GM19455 (cell line): Measurements from ENCODE around the gene THAP7.

Source experiments
- ATAC-seq: cut with Tn5 transposase; IDR thresholded peaks from one replicate; pipeline ENCODE4 v1.9.1; 2021; ENCODE audit not compliant: unreplicated experiment

The THAP7 gene

GRCh38 chr22:20965104-20965887 is 36.6 kb downstream of the THAP7 start:
- no peak for ATAC-seq

GRCh38 chr22:20964799-20965103 is 37.2 kb downstream of the THAP7 start:
- no peak for ATAC-seq

DNA sequence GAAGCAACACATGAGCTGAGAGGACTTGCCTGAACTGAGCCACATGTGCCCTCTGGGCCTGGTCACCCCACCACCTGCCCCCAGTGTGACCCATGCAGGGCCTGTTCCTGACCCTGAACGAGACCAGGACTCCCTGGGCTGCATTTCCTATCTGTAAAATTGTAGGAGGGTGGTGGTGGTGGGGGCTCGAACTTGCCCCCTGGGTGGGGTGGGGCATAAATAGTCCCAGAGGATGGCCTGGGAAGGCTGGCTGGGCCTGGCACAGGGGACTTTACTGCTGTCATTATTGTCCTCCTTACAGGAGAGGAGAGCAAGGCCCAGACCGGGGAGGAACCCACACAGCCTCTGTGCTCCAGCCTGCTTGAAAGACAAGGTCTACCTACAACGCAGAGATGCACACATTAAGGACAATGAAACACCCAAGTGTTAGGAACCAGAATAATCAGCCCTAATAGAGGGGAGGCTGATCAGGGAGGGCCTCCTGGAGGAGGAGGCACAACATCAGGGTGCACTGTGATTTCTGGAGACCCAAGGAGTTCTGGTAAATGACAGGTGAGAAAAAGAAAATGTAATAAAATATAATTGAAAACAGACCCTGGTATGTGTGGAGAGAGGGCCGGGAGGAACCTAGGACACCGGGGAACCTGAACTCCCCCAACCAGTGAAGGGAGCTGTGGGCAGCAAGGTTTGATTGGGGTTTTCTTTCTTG is 37.7 kb downstream of the THAP7 start:
- ATAC-seq = no peak

DNA sequence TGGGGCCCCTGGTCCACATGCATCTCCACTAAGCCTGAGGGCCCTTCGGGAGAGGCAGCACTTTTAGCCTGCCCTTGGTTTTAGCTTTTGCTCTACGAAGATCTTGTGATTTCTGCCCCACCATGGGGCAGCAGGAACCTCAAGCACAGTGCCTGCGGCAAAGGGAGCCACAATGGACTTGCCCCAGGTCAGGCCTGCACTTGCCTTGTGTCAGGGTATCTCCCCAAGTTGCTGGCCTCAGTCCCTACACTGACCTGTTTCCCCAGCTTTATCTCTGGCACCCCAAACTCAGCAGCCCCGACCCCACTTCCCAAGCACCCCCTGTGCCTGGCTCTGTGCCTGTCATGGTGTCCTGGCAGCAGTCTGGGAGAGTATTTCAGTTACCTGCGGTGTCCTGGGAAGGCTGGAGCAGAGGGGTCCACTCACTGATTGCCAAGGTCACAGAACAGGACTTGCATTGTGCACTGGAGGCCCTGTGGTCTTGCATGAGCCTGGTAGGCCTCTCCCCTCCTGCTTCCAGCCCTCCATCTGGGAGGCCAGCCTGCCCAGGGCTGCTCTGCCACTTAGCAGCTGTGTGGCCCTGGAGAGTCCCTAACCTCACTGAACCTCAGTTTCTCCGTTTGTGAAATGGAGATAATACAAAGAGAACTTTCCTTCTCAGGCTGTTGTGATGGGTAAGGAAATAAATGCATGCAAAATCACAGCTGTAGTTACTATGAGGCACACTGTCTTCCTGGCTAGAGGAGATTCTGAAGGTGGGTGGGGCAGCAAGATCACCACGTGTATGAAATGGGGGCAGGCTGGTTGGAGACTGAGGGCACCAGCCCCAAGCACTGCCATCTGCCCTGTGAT is 38.5 kb downstream of the THAP7 start:
- ATAC-seq = no peak

DNA sequence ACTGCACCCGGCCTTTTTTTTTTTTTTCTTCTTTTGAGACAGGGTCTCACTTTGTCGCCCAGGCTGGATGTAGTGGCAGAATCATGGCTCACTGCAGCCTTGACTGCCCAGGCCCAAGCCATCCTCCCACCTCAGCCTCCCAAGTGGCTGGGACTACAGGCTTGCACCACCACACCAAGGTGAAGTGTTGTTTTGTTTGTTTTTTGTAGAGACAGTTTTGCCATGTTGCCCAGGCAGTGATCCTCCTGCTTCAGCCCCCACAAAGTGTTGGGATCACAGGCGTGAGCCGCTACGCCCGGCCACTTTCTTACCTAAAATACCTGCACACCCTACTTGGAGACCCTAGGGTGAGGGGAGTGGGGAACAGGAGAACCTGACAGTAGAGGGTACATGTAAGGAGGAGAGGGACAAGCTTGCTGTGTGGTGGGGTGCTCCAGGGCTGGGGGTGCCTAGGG is 39.4 kb downstream of the THAP7 start:
- ATAC-seq = no peak

DNA sequence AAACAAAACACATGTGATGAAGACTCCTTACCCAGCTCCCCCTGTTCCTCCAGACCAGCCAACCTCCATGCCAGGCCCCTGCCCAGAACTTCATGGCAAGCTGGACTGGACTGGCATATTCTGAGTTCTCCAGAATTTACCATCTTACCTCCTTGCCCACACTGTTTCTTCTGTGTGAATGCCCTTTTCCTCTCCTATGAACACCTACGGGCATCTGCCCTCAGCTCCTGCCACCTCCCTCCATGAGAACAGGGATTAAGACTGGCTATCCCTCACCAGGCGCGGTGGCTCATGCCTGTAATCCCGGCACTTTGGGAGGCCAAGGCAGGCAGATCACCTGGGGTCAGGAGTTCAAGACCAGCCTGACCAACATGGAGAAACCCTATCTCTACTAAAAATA is 41.3 kb downstream of the THAP7 start:
- no peak for ATAC-seq

- ATAC-seq = no peak
These were observed 42.1 kb downstream of the THAP7 start for GRCh38 chr22:20959578-20960461.

DNA sequence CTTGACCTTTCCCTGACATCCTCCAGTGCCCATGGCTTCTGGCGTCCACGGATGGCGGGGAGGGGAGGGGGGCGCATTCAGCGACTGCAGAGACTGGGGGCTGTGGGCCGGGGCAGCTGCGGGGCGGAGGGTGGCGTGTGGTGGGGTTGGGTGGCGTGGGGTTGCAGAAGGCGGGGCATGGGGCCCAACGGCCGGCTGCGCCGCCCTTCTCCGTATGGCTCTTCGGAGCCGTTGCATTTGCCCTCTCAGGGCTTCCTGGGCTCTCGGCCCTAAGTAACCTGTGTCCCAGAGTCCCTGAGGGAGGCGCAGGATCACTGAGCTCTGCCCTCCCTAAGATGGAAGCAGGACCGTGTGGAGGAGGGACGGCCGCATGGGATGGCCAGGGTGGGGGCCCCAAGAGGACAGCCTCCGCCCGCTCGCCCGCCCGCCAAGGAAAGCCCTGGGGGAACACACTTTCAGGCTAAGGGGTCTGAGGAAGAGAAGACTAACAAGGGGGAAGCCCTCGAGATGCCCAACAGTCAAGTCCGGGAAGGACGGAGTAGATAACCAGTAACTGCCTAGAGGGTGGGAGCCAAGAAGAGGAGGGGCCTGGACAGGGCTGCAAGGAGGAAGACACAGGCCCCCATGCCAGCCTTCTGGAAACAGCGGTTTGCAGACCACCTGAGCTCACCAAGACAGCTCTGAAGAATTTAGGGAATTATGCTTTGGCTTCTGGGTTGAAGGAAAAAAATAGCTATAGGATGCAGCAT is 44.1 kb downstream of the THAP7 start:
- ATAC-seq = no peak

DNA sequence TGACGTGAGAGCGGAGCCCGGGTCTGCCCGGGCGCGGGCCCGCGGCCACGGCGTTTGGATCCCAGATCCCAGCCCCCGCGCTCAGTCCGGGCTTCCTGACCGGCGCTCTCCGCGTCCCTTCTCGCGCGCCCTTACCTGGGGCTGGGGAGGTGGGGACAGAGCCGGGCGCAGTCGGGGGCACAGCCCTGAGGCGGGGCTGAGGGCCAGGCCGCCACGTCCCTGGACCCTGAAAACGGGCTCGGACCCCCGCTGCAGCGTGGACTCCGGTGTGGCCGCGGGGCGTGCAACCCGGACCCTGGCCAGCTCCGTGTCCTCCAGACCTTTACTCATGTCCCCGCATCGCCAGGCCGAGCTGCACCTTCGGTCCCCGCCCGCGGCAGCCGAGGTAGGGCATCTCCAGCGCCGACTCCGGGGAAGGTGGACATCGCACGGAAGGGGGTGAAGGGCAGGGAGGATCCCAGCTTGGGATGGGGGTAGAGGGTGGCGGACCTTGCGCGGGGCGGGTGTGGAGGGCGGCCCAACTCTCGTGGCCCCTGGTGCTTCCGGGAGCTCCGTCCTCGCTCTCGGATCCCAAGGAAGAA is 44.7 kb downstream of the THAP7 start:
- ATAC-seq = no peak

- no peak for ATAC-seq
These were observed 45.4 kb downstream of the THAP7 start for GRCh38 chr22:20956258-20957101.

- ATAC-seq = no peak
These were observed 46.4 kb downstream of the THAP7 start for GRCh38 chr22:20955548-20955947.

DNA sequence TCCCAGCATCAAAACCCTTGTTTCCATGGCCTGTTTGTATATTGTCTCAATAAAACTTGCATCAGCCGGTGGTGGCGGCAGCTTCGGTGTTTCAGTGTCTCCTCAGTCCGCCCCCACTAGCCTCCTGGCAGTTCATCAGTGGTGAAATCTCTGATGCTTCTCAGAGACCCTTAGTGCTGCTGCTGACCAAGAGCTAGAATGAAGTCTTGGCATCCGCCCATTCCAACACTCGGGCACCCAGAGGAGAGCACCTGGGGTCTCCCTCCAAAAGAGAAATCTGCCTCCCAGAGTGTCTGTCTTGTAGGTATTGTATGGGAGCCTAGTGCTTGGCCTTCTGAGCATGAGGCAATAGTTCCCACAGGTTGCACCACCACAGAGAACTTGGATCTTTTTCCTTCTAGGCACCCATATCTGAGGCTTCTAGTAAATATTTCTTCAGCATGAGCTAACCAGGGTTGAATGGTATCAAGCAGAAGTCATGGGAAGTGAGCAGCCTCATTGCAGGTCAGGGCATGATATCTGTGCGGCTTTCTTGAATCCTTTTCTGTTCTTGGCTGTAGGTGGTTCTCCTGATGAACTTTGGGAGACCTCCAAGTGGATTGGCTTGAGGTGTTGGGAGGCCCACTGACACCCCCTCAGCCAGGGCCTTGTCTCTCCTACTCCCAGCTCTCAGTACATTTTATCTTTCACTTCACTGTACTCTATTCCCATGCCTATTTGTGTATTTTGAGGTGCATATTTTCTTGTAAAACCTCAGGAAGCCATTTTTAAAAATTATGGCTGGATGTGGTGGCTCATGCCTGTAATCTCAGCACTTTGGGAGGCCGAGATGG is 48.0 kb downstream of the THAP7 start:
- ATAC-seq = no peak

- no peak for ATAC-seq
These were observed 48.6 kb downstream of the THAP7 start for GRCh38 chr22:20953342-20953608.

GRCh38 chr22:20952544-20953341 is 49.2 kb downstream of the THAP7 start:
- no peak for ATAC-seq

- ATAC-seq = no peak
These were observed 50.0 kb downstream of the THAP7 start for GRCh38 chr22:20951932-20952380.

- ATAC-seq = no peak
These were observed 50.6 kb downstream of the THAP7 start for GRCh38 chr22:20951151-20951931.
